ENCODE results near the gene SNX1.

DNA sequence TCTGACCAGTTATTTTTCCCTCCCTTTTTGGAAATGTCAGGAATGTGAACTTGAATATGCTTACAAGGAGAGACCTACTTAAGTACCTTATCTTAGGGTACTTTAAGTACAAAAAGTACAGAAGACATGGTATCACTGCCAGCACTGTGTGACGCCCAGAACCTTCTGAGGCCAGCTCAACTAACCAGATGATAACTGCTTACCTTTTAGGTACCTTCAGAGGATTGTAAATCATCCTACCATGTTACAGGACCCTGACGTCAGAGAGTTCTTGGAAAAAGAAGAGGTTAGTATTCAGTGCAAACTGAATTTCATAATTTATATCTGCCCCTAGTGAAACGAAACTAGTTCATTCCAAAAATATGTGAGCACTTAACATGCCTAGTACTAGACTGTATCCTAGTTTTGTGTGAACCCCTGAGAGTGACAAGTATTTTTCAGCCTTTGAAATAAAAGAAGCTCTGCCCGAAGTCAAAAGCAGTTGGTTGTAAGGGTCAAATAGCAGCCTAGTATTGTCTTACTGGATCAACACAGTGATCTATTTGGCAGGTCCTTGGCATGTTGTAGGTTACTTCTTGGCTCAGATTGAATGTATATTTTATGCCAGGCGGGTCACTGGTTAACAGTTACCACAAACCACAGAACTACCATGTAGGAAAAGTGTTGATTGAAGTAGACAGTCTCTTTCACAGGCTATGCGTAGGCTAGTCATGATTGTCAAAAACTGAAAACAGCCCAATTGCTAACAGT is 31.9 kb downstream of the SNX1 start:
- TF ChIP-seq ZNF274 (IDR thresholded peaks at IDR 0.05; ENCODE audit: low read depth, low read length) = no peak
- TF ChIP-seq SUZ12 (IDR thresholded peaks at IDR 0.05; ENCODE audit: extremely low read depth, insufficient read depth, insufficient read length) = no peak
- TF ChIP-seq YY1 (IDR thresholded peaks at IDR 0.05; ENCODE audit: insufficient read depth, insufficient read length) = no peak
